HG03442 (cell line): Measurements from ENCODE around the gene FAM151B.
A peak's percentile ranks its signal among the peaks of the same experiment; 100 is the strongest.
"Not testable (repeated sequence)": the region's sequence is repeated elsewhere in the genome, so short reads cannot be mapped to it uniquely, and the experiment has no call there.

ENCODE experiments used
- ATAC-seq: cut with Tn5 transposase; IDR thresholded peaks from one replicate; pipeline ENCODE4 v1.9.1; 2021; ENCODE audit warnings: mild to moderate bottlenecking, moderate library complexity; ENCODE audit not compliant: unreplicated experiment

Gene FAM151B

DNA sequence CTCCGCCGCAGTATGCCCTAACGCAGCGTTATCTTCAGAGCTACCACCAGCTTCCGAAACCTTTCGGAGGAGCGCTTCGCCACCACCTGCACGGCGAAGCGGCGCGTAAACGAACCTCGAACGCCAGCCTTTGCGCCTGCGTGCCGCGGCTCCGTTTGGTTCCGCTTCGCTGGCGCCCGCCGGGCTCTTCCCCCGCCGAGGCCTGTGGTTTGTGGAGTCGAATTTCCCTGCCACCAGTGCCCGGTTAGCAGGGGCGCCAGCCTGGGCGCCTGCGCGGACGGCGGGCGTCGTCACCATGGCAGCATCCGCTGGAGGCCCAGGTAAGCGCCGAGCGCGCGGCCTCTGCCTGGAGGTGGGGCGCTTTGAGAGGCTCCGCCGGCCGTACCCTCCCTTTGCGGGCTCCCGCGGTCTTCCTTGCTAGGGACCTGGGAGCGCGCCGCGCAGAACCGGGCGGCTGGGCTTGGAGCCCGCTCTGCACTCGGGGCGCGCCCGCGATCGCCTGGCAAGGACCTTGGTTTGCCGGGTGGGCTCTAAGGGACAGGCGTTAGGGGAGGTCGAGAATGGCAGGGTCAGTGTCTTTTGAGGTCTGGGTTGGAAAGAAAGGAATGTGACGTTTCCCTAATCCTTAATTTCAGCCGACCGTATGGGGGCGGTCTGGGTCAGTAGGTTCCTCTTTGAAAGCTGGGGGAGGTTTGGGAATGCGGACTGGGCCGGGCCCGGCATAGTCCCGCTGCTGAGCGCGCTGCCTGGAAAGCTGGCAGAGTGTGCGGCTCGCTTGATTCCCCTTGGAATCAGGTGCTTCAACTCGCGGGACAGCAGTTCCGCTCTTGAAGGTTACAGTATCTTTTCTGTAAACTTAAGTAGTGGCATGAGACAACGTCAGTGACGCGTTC lies at the start of gene FAM151B:
TSS of gene FAM151B (plus strand) at position 272 of the 893 bp plus-strand sequence. CDS start at position 296, 24 bp downstream.
- ATAC-seq = peak; percentile 88

DNA sequence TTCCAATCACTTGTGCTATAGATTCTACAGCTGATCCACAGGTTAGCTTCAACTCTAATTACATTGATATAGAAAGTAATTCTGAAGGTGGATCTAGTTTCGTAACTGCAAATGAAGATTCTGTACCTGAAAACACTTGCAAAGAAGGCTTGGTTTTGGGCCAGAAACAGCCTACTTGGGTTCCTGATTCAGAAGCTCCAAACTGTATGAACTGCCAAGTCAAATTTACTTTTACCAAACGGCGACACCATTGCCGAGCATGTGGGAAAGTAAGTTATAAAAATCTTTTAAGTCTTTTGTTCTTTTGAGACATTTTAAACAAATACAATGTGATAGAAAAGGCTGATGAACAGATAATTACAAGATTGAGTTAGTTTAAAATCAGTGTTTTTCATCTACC lies 49.2 kb upstream of the FAM151B start:
- no peak for ATAC-seq

- ATAC-seq = no peak
Measured at GRCh38 chr5:80439213-80439612, 48.7 kb upstream of the FAM151B start.

DNA sequence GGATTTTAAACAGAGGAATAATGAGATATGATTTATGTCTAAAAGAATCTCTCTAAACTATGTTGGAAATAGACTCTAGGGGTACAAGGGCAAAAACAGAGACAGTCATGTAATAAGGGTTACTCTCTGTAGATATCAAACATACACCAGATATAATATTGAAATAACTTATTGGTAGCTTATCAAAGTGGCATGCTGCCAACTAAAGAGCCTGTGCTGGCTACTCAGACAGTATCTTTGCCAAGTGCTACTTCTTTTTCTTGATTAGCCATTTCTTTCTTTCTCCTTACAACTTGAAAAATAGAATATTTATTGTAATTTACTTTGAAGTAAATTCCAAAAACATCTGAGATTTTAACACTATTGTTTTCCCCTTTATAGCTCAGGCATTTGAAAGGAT lies 45.2 kb upstream of the FAM151B start:
- ATAC-seq = no peak

DNA sequence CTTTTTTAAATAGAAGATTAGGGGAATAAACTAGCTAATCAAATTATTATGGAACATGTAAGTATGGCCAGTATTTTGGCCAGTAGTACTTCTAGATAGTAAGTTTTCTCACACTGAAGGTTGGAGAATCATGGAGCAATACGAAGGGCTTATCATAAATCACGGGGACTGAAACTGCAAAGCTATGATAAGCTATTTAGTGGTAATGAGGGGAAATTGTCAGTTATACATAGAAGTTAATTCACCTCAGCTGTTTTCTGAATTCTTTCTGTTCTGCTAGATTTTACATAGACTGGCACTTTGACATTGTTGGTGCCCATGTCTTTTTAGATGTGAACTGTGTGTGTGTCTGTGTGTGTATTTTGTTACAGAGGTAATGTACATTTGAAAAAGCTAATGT lies 34.5 kb upstream of the FAM151B start:
- no peak for ATAC-seq

- ATAC-seq = no peak
Measured at GRCh38 chr5:80463269-80463668, 24.6 kb upstream of the FAM151B start.

DNA sequence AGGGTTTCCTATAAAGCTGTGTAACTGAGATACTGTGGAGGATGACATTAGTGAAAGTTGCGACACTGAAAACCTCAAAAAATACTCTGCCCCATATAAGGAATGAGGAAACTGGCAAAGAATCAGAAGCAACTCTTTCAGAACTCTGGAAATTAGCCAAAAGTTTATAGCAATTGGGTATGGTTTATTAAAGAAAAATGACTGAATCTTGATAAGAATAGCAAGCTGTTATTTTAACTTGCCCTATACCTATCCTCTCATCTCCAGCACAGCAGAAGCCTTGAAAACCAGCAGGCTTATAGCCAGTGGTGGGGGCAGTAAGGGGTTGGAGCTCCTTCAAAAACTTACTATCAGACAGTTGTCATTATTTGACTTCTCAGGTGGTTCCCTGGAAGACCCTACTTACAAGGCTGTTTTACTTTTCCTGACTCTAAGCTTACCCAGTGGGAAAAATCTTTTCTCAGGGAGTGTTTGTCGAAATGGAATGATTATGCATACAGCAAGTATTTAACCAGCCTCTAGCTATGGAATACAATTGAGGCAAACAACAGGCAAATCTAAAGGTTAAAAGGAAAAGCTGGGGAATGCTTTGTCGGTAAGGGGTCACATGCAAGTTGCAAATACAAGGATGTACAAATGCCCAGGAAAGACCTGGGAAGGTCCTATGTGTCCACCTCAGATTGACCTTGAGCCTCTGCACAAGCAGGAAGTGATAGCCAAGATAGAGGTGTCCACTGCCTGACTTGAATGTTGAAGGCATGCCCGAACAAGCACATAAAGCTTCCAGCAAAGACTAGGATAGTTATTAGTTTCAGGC lies 21.0 kb upstream of the FAM151B start:
- ATAC-seq = no peak

GRCh38 chr5:80468131-80468530 lies 19.8 kb upstream of the FAM151B start:
- no peak for ATAC-seq

DNA sequence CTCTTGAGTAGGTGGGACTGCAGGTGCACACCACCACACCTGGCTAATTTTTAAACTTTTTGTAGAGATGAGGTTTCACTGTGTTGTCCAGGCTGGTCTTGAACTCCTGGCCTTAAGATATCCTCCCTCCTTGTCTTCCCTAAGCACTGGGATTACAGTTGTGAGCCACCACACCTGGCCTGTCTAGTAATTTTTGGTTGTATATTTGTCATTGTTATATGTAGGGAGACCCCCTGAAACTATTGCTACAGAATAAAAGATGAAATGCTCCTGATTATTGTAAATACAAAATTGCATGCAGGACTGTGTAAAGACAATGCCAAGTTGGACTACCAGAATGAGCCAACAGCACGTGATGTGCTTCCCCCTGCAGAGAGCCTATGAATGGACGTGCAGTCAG lies 17.3 kb upstream of the FAM151B start:
- not testable (repeated sequence) for ATAC-seq

DNA sequence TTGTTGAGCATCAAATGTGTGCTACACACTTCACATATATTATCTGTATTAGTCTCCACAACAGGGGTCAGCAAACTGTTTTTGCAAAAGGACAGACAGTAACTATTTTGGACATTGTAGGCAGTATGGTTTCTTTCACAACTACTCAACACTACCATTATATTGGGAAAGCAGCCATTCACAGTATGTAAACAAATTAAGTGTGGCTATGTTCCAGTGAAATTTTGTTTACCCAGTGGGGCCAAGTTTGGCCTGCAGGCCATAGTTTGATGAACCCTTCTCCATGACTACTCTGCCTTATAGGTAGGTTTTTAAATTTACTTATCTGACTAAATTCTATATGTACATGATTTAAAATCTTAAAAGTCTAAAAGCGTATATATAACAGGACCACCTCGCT lies 13.0 kb upstream of the FAM151B start:
- ATAC-seq = no peak

GRCh38 chr5:80479713-80480112 lies 8.2 kb upstream of the FAM151B start:
- no peak for ATAC-seq

DNA sequence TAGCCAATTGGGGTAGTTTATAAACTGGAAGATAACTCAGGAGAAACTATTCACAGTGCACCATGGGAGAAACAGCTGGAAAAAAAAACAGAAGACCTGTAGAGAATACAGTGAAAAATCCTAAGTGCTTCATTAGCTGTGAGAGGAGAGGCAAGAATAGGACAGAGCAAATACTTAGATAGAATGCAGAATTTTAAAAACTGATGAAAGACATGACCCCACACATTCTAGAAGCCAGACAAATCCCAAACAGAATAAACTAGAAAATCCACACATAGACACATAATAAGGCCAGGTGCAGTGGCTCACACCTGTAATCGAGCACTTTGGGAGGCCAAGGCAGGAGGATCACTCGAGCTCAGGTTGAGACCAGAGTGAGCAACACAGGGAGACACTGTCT lies 7.5 kb upstream of the FAM151B start:
- ATAC-seq = no peak

GRCh38 chr5:80481019-80481893 lies 6.6 kb upstream of the FAM151B start:
- no peak for ATAC-seq

DNA sequence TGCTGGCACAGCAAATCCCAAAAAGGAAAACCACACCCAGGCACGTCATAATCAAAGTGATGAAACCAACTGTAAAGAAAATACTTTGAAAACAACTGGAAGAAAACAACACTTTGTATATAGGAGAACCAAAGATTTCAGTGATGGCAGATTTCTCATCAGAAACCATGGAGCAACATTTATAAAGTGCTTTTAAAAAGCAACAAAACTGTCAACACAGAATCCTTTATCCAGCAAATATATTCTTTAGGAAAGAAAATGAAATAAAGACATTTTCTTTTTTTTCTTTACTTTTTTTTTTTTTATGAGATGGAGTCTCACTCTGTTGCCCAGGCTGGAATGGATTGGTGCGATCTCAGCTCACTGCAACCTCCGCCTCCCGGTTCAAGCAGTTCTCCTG lies 5.3 kb upstream of the FAM151B start:
- no peak for ATAC-seq

GRCh38 chr5:80483636-80484232 lies 4.2 kb upstream of the FAM151B start:
- ATAC-seq = no peak

DNA sequence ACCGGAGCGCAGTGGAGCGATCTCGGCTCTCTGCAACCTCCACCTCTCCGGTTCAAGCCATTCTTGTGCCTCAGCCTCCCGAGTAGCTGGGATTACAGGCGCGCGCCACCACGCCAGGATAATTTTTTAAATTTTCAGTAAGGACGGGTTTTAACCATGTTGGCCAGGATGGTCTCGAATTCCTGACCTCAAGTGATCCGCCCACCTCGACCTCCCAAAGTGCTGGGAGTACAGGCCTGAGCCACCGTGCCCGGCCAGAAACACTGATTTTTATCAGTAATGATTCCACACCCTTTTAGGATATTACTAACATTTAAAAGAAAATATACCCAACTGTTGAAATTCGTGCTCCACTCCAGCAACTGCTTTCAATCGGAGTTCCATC lies 464 bp upstream of the FAM151B start:
- no peak for ATAC-seq

GRCh38 chr5:80491296-80491695 lies 3.4 kb downstream of the FAM151B start:
- ATAC-seq = no peak

DNA sequence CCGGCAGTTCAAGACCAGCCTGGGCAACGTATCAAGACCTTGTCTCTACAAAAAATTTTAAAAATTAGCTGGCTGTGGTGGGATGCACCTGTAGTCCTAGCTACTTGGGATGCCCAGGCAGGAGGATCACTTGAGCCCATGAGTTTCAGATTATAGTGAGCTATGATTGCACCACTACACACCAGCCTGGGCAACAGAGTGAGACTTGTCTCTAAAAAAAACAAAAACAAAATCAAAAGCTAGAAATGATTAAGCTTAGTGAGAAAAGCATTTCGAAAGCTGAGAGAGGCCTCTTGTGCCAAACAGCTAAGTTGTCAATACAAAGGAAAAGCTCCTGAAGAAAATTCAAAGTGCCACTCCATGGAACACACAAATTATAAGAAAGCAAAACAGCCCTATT lies 4.8 kb downstream of the FAM151B start:
- no peak for ATAC-seq

DNA sequence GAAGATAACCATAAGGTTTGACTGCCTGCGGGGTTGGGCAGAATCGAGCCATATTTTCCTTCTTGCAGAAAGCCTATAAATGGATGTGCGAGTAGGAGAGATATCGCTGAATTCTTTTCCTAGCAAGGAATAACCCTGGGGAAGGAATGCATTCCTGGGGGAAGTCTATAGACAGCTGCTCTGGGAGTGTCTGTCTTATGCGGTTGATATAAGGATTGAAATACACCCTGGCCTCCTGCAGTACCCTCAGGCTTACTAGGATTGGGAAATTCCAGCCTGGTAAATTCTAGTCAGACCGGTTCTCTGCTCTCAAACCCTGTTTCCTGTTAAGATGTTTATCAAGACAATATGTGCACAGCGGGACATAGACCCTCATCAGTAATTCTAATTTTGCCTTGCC lies 5.5 kb downstream of the FAM151B start:
- ATAC-seq = not testable (repeated sequence)

- no peak for ATAC-seq
Measured at GRCh38 chr5:80495891-80496290, 8.0 kb downstream of the FAM151B start.

- no peak for ATAC-seq
Measured at GRCh38 chr5:80502800-80503199, 14.9 kb downstream of the FAM151B start.
